K562 (cell line): Measurements from ENCODE around the gene IL17RC. TPM values are rescaled to one million over a fixed set of nuclear protein-coding genes. Genes with fewer than 3 reads are reported as not detected.

ENCODE experiments used
- CBFB ChIP-seq: sonication (generic); formaldehyde crosslinking; IDR thresholded peaks from 2 replicates; pipeline ENCODE4 v1.4.0; 2020; ENCODE audit warnings: mild to moderate bottlenecking, missing genetic modification reagents
- CREB1 ChIP-seq, 2 experiments: sonication (generic) in 1 of 2; formaldehyde crosslinking in 1 of 2; IDR thresholded peaks; 2 replicates each; pipeline versions ENCODE4 v1.6.1 to v1.8.0; 2012 to 2022; ENCODE audit warnings: inconsistent platforms in 1 of 2, mild to moderate bottlenecking in 1 of 2, missing genetic modification reagents in 1 of 2, moderate library complexity in 1 of 2
- HDAC1 ChIP-seq, 2 experiments: fragments of 450-650 bp; IDR thresholded peaks; 2 replicates each; pipeline ENCODE4 v1.6.1; 2016 to 2017; ENCODE audit warnings: inconsistent platforms in 1 of 2, mild to moderate bottlenecking in 1 of 2, moderate library complexity in 1 of 2
- MAFK ChIP-seq: IDR thresholded peaks from 2 replicates; pipeline ENCODE4 v1.6.1; 2011; ENCODE audit warnings: low read length, improper control_type of control experiment
- MTA1 ChIP-seq: fragments of 450-650 bp; IDR thresholded peaks from 2 replicates; pipeline ENCODE4 v1.6.1; 2017; ENCODE audit warnings: borderline replicate concordance
- NRF1 ChIP-seq, 2 experiments: fragments of 450-650 bp; IDR thresholded peaks in 1 of 2; conservative IDR thresholded peaks in 1 of 2; 2 replicates each; pipeline ENCODE4 v1.6.1; 2014; ENCODE audit warnings: mild to moderate bottlenecking in 2 of 2
- SIRT6 ChIP-seq: IDR thresholded peaks from one replicate; pipeline ENCODE4 v1.6.1; 2012; ENCODE audit warnings: low read depth, mild to moderate bottlenecking, control low read depth, inconsistent platforms, low read length, moderate library complexity
- ZNF316 ChIP-seq: fragments of 450-650 bp; IDR thresholded peaks from 2 replicates; pipeline ENCODE4 v1.6.1; 2016
- polyA plus RNA-seq, 8 experiments: library from polyadenylated mRNA; depleted of rRNA in 4 of 8; stranded (reverse) in 5 of 8; unstranded in 3 of 8; fragments of >200 nt; fragmentation: Nextera tagmentation in 2 of 8; fragmentation: Illumina TruSeq in 1 of 8; extraction: Ambion mirVana in 2 of 8; extraction: Trizol in 1 of 8; gene quantifications; 2 replicates each; pipeline versions ENCODE4 v1.2.1 to v1.2.3, GENCODE V29; 2011 to 2014; ENCODE audit warnings: inconsistent platforms in 1 of 8, missing spikeins in 1 of 8
- total RNA-seq, 7 experiments: library from RNA; depleted of rRNA in 6 of 7; stranded (reverse); fragments of >200 nt in 6 of 7; fragmentation: Illumina TruSeq in 2 of 7; extraction: Trizol in 2 of 7; gene quantifications; 2 replicates each; pipeline versions ENCODE4 v1.2.1 to v1.2.3, GENCODE V29; 2011 to 2021; ENCODE audit warnings: low replicate concordance in 1 of 7
- TF ChIP-seq, protein P1 (sequence below), 2 experiments: fragments of 450-650 bp in 1 of 2; sonication (generic) in 1 of 2; formaldehyde crosslinking in 1 of 2; IDR thresholded peaks; 2 replicates each; pipeline versions ENCODE4 v1.7.1 to v1.9.0; 2016 to 2022; ENCODE audit warnings: inconsistent platforms in 1 of 2, mild to moderate bottlenecking in 1 of 2, missing genetic modification reagents in 1 of 2
- TF ChIP-seq, protein P2 (sequence below): sonication (generic); formaldehyde crosslinking; IDR thresholded peaks from 2 replicates; pipeline ENCODE4 v1.5.0; 2020; ENCODE audit warnings: missing genetic modification reagents
- TF ChIP-seq, protein P3 (sequence below), 2 experiments: fragments of 150-350 bp in 1 of 2; IDR thresholded peaks; 2 replicates each; pipeline ENCODE4 v1.6.1; 2012 to 2016; ENCODE audit warnings: low read depth in 2 of 2, low read length in 2 of 2, mild to moderate bottlenecking in 1 of 2, moderate library complexity in 1 of 2

Gene IL17RC
- total and polyA plus RNA-seq, 9 of the 15 experiments (the other 6 are each of a cell fraction or from before 2014, with no cell fraction given) = 0.15 to 11.4 (median 7.1) TPM; not detected in 1

DNA sequence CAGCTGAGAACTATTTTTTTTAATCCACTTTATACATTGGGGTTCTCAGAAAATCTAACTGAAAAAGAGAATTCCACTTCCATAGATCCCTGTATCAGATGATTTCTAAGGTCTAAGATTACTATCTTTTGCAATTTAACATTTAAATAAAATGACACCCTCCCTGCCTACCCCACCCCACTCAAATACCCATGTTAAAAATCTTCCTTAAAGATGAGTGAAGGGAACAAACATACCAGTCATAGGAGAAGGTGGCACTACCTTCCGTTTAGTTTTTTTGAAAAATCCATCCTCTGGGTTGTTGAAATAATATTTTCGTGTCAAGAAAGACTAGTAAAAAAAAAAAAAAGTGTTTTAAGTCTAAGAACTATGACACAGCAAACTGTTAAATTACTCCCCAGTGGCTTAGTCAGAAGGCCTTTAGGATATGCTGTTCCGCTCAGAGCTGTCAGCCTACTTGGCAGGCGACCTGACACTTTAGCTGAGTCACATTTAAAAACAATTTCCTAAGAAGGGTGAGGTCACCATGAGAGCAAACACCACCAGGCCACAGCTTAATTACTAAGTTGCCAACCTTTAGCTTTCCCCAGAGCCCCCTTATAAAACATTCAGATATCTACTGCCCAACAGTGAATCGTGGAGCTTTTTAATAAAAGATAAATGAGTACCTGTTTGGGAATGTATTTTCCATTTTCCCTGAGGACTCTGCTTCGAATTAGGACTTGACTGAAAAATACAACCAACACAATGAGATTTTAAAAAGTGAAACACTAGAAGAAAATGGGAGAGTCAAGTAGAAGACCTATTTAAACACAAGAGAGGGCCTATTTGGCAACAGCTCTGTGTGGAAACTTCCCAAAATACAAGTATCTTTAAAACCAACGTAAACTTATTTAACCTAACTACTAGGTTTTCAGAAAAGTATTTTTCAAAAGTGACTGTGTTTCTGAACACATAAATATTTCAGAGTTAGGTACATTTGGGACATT lies 60.1 kb downstream of the IL17RC start (continued):
- TF ChIP-seq, protein P1, sequence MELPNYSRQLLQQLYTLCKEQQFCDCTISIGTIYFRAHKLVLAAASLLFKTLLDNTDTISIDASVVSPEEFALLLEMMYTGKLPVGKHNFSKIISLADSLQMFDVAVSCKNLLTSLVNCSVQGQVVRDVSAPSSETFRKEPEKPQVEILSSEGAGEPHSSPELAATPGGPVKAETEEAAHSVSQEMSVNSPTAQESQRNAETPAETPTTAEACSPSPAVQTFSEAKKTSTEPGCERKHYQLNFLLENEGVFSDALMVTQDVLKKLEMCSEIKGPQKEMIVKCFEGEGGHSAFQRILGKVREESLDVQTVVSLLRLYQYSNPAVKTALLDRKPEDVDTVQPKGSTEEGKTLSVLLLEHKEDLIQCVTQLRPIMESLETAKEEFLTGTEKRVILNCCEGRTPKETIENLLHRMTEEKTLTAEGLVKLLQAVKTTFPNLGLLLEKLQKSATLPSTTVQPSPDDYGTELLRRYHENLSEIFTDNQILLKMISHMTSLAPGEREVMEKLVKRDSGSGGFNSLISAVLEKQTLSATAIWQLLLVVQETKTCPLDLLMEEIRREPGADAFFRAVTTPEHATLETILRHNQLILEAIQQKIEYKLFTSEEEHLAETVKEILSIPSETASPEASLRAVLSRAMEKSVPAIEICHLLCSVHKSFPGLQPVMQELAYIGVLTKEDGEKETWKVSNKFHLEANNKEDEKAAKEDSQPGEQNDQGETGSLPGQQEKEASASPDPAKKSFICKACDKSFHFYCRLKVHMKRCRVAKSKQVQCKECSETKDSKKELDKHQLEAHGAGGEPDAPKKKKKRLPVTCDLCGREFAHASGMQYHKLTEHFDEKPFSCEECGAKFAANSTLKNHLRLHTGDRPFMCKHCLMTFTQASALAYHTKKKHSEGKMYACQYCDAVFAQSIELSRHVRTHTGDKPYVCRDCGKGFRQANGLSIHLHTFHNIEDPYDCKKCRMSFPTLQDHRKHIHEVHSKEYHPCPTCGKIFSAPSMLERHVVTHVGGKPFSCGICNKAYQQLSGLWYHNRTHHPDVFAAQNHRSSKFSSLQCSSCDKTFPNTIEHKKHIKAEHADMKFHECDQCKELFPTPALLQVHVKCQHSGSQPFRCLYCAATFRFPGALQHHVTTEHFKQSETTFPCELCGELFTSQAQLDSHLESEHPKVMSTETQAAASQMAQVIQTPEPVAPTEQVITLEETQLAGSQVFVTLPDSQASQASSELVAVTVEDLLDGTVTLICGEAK (IDR thresholded peaks at IDR 0.05) = peak; percentile 86
- TF ChIP-seq, protein P1 (CRISPR knock-in tag; IDR thresholded peaks at IDR 0.05) = no peak
- TF ChIP-seq CREB1 (IDR thresholded peaks at IDR 0.05) (peak; percentile 51; the same call in 1 of the 2 replicates), CREB1 (CRISPR knock-in tag; IDR thresholded peaks at IDR 0.05) (no peak), MAFK (peak; percentile 98), SIRT6 (no peak), MTA1 (peak; percentile 60; the same call in 1 of the 2 replicates), HDAC1 (IDR thresholded peaks at IDR 0.05) (no peak; a peak in 1 of 4 replicates), CBFB (no peak), NRF1 (conservative IDR thresholded peaks at IDR 0.05 in 1 of 2, IDR thresholded peaks at IDR 0.05 in 1 of 2) (peak in 1 of 2 experiments; percentile 31; a peak in 2 of 4 replicates), ZNF316 (peak; percentile 99)
- TF ChIP-seq, protein P2, sequence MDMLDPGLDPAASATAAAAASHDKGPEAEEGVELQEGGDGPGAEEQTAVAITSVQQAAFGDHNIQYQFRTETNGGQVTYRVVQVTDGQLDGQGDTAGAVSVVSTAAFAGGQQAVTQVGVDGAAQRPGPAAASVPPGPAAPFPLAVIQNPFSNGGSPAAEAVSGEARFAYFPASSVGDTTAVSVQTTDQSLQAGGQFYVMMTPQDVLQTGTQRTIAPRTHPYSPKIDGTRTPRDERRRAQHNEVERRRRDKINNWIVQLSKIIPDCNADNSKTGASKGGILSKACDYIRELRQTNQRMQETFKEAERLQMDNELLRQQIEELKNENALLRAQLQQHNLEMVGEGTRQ = no peak
- TF ChIP-seq, protein P3, sequence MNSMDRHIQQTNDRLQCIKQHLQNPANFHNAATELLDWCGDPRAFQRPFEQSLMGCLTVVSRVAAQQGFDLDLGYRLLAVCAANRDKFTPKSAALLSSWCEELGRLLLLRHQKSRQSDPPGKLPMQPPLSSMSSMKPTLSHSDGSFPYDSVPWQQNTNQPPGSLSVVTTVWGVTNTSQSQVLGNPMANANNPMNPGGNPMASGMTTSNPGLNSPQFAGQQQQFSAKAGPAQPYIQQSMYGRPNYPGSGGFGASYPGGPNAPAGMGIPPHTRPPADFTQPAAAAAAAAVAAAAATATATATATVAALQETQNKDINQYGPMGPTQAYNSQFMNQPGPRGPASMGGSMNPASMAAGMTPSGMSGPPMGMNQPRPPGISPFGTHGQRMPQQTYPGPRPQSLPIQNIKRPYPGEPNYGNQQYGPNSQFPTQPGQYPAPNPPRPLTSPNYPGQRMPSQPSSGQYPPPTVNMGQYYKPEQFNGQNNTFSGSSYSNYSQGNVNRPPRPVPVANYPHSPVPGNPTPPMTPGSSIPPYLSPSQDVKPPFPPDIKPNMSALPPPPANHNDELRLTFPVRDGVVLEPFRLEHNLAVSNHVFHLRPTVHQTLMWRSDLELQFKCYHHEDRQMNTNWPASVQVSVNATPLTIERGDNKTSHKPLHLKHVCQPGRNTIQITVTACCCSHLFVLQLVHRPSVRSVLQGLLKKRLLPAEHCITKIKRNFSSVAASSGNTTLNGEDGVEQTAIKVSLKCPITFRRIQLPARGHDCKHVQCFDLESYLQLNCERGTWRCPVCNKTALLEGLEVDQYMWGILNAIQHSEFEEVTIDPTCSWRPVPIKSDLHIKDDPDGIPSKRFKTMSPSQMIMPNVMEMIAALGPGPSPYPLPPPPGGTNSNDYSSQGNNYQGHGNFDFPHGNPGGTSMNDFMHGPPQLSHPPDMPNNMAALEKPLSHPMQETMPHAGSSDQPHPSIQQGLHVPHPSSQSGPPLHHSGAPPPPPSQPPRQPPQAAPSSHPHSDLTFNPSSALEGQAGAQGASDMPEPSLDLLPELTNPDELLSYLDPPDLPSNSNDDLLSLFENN (IDR thresholded peaks at IDR 0.05; ENCODE audit: low read depth in 2 of 2, low read length in 2 of 2) = peak in 1 of 2 experiments; percentile 68; a peak in 2 of 4 replicates
